Prostate gland (tissue), 2 donors: ENCODE measurements around the gene PURA.

ENCODE experiments used
- POLR2A ChIP-seq: fragments of 450-650 bp; IDR thresholded peaks from one replicate; pipeline ENCODE4 v1.6.1; 2016; ENCODE audit warnings: antibody characterized with exemption, mild to moderate bottlenecking
- POLR2AphosphoS5 ChIP-seq: sonication (generic); formaldehyde crosslinking; IDR thresholded peaks from one replicate; pipeline ENCODE4 v1.6.1; 2017; ENCODE audit warnings: antibody characterized with exemption
- TF ChIP-seq, protein P1 (sequence below), 4 experiments: fragments of 200-600 bp in 2 of 4; fragments of 450-650 bp in 2 of 4; sonication (generic) in 2 of 4; IDR thresholded peaks; 1 replicate in 3 of 4; 2 replicates in 1 of 4; pipeline ENCODE4 v1.5.1; 2016 to 2019; ENCODE audit warnings: antibody characterized with exemption in 4 of 4, mild to moderate bottlenecking in 2 of 4, moderate library complexity in 2 of 4

DNA sequence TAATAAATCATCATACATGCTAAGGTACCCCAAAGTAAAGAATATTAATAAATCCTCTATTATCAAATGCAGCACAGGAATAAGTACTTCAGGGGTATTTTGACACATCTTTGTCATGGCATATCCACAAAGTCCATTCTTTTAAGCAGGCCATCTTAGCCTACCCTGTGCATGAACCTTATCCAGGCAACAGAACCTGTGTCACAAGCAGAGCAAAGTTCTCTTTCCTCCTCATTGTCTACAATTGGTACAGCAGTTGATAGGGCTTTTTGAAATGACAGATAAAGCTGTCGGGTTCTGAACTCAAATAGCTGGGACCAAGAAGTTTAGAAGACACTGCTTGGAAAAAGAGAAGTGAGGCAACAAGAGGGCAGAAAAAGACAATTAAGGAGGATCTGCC, 30.8 kb upstream of the PURA start:
- TF ChIP-seq, protein P1, sequence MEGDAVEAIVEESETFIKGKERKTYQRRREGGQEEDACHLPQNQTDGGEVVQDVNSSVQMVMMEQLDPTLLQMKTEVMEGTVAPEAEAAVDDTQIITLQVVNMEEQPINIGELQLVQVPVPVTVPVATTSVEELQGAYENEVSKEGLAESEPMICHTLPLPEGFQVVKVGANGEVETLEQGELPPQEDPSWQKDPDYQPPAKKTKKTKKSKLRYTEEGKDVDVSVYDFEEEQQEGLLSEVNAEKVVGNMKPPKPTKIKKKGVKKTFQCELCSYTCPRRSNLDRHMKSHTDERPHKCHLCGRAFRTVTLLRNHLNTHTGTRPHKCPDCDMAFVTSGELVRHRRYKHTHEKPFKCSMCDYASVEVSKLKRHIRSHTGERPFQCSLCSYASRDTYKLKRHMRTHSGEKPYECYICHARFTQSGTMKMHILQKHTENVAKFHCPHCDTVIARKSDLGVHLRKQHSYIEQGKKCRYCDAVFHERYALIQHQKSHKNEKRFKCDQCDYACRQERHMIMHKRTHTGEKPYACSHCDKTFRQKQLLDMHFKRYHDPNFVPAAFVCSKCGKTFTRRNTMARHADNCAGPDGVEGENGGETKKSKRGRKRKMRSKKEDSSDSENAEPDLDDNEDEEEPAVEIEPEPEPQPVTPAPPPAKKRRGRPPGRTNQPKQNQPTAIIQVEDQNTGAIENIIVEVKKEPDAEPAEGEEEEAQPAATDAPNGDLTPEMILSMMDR (IDR thresholded peaks at IDR 0.05), result no peak
- TF ChIP-seq POLR2A, result no peak
- no peak for TF ChIP-seq POLR2AphosphoS5
